ENCODE measurements around the gene PRKRA. TPM values are rescaled to one million over a fixed set of nuclear protein-coding genes. Genes with fewer than 3 reads are reported as not detected.

The PRKRA gene
- total and polyA plus RNA-seq, 2 of the 13 experiments (the other 11 are each of a cell fraction or from before 2014, with no cell fraction given), result 53.1 to 74.7 TPM

GRCh38 chr2:178414266-178415247, 36.4 kb downstream of the PRKRA start (continued):
- no peak for TF ChIP-seq PRDM15 (CRISPR knock-in tag; IDR thresholded peaks at IDR 0.05)
- peak; percentile 67; the same call in 1 of the 2 replicates for TF ChIP-seq ZNF547 (CRISPR knock-in tag; IDR thresholded peaks at IDR 0.05)
- no peak for TF ChIP-seq THYN1 (CRISPR knock-in tag; IDR thresholded peaks at IDR 0.05; ENCODE audit: borderline replicate concordance, low read depth)
- TF ChIP-seq TGIF2 (CRISPR knock-in tag; IDR thresholded peaks at IDR 0.05), result no peak
- no peak for TF ChIP-seq PHF5A (CRISPR knock-in tag; IDR thresholded peaks at IDR 0.05; ENCODE audit: low read depth, unreplicated experiment)
- peak; percentile 34; the same call in 1 of the 2 replicates for TF ChIP-seq ZNF770 (CRISPR knock-in tag; IDR thresholded peaks at IDR 0.05)
- TF ChIP-seq, protein P1, sequence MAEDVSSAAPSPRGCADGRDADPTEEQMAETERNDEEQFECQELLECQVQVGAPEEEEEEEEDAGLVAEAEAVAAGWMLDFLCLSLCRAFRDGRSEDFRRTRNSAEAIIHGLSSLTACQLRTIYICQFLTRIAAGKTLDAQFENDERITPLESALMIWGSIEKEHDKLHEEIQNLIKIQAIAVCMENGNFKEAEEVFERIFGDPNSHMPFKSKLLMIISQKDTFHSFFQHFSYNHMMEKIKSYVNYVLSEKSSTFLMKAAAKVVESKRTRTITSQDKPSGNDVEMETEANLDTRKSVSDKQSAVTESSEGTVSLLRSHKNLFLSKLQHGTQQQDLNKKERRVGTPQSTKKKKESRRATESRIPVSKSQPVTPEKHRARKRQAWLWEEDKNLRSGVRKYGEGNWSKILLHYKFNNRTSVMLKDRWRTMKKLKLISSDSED (CRISPR knock-in tag; IDR thresholded peaks at IDR 0.05), result no peak
- TF ChIP-seq MLXIP (CRISPR knock-in tag; IDR thresholded peaks at IDR 0.05; ENCODE audit: borderline replicate concordance), result no peak
- no peak for TF ChIP-seq ZNF816 (CRISPR knock-in tag; IDR thresholded peaks at IDR 0.05; ENCODE audit: borderline replicate concordance)
- no peak for TF ChIP-seq ZNF282 (IDR thresholded peaks at IDR 0.05; ENCODE audit: partially characterized antibody)
- TF ChIP-seq KDM4B (CRISPR knock-in tag; IDR thresholded peaks at IDR 0.05), result 0 out of 2 replicates have a peak, but pooled peaks have one; percentile 17
- peak; percentile 64 for TF ChIP-seq RXRB (CRISPR knock-in tag; IDR thresholded peaks at IDR 0.05; ENCODE audit: borderline replicate concordance)
- TF ChIP-seq TFAP4 (IDR thresholded peaks at IDR 0.05; ENCODE audit: borderline replicate concordance, low read depth), result no peak
- no peak for TF ChIP-seq NCOA1 (CRISPR knock-in tag; IDR thresholded peaks at IDR 0.05)
- no peak for TF ChIP-seq RFX3 (CRISPR knock-in tag; IDR thresholded peaks at IDR 0.05)
- peak; percentile 88 for TF ChIP-seq CBFB (CRISPR knock-in tag; IDR thresholded peaks at IDR 0.05)
- 0 out of 2 replicates have a peak, but pooled peaks have one; percentile 23 for TF ChIP-seq ZNF441 (CRISPR knock-in tag; IDR thresholded peaks at IDR 0.05; ENCODE audit: borderline replicate concordance)
- no peak for TF ChIP-seq GTF2F1 (IDR thresholded peaks at IDR 0.05; ENCODE audit: low read length)
